Lower lobe of right lung (tissue), 2 donors: Measurements from ENCODE around the gene RPTOR. TPM values are rescaled to one million over a fixed set of nuclear protein-coding genes. Genes with fewer than 3 reads are reported as not detected.

Experiments
- ATAC-seq, 2 donors: fragments of 200-7000 bp; cut with Tn5 transposase; one replicate each; pipeline ENCODE4 v1.9.1; 2020 to 2022; ENCODE audit warnings: mild to moderate bottlenecking in 2 of 2, moderate library complexity in 2 of 2
- DNase-seq: peaks from one replicate; pipeline ENCODE4 v3.0.0-alpha.2; 2020
- H3K27ac ChIP-seq: fragments of 200-600 bp; one replicate; pipeline ENCODE4 v1.8.0; 2022
- H3K27me3 ChIP-seq: fragments of 200-600 bp; one replicate; pipeline ENCODE4 v1.8.0; 2022; ENCODE audit warnings: low read depth
- H3K36me3 ChIP-seq: fragments of 200-600 bp; one replicate; pipeline ENCODE4 v1.8.0; 2022; ENCODE audit warnings: mild to moderate bottlenecking
- H3K4me1 ChIP-seq: fragments of 200-600 bp; one replicate; pipeline ENCODE4 v1.8.0; 2022
- H3K4me3 ChIP-seq: fragments of 200-600 bp; one replicate; pipeline ENCODE4 v1.8.0; 2022; ENCODE audit warnings: mild to moderate bottlenecking
- H3K9me3 ChIP-seq: fragments of 200-600 bp; one replicate; pipeline ENCODE4 v1.8.0; 2022
- CTCF ChIP-seq: fragments of 200-600 bp; IDR thresholded peaks from one replicate; pipeline ENCODE4 v1.8.0; 2022; ENCODE audit warnings: antibody characterized with exemption, mild to moderate bottlenecking
- intact Hi-C: fragments of 100-400 bp; cut with DNase I; formaldehyde crosslinking; loops from one replicate; pipeline ENCODE4 v1.11.0; 2022
- total RNA-seq: library from RNA; stranded (reverse); fragmentation: NEBNext Ultra II Directional; extraction: Animal tissue kit (Norgen Biotek cat#: 25700); gene quantifications from one replicate; pipeline ENCODE4 v1.2.1, GENCODE V29; 2021
- donor health status: DM: no; HTN: yes; CAD: no; lungs with severe emphysema.

The RPTOR gene
- total RNA-seq, 1 donor from 2014 or later = 34.0 TPM

GRCh38 chr17:80940171-80941123, 395.8 kb downstream of the RPTOR start:
- no peak for ATAC-seq
- intact Hi-C loops = no loop called here

GRCh38 chr17:80941171-80941570, 396.5 kb downstream of the RPTOR start:
- no peak for TF ChIP-seq CTCF
- peaks cover 30% of the 10 kb centered on the region for H3K4me1 ChIP-seq
- no peaks in the 10 kb centered on the region for H3K9me3 ChIP-seq
- peaks cover 12% of the 10 kb centered on the region for H3K36me3 ChIP-seq
- intact Hi-C loops = no loop called here
- H3K27me3 ChIP-seq = no peaks in the 10 kb centered on the region
- H3K27ac ChIP-seq = no peak overlapping the region
- ATAC-seq (peak in 1 of 2 donors; percentile 5), DNase-seq (peak; percentile 39)
- no peak overlapping the region for H3K4me3 ChIP-seq

More at GRCh38 chr17:80940171-80941123, 395.8 kb downstream of the RPTOR start:
- H3K9me3 ChIP-seq = no peaks in the 10 kb centered on the region
- TF ChIP-seq CTCF = no peak
- DNase-seq = peak; percentile 45
- peaks cover 30% of the 10 kb centered on the region for H3K4me1 ChIP-seq
- H3K4me3 ChIP-seq = no peak overlapping the region
- H3K36me3 ChIP-seq = peaks cover 5% of the 10 kb centered on the region
- H3K27ac ChIP-seq = no peak overlapping the region
- no peaks in the 10 kb centered on the region for H3K27me3 ChIP-seq

GRCh38 chr17:80941743-80942422, 397.2 kb downstream of the RPTOR start:
- Histone ChIP-seq H3K27ac (peak overlapping the region; percentile 64), H3K36me3 (peaks cover 18% of the 10 kb centered on the region), H3K4me3 (no peak overlapping the region), H3K27me3 (no peaks in the 10 kb centered on the region), H3K9me3 (no peaks in the 10 kb centered on the region), H3K4me1 (peaks cover 30% of the 10 kb centered on the region)
- DNase-seq = peak; percentile 47
- no peak for TF ChIP-seq CTCF
- ATAC-seq = peak; percentile 6 to 32
- intact Hi-C loops = no loop called here

- intact Hi-C loops = no loop called here
- peak; percentile 60 to 76 for ATAC-seq
- peaks cover 26% of the 10 kb centered on the region for H3K36me3 ChIP-seq
- peak overlapping the region; percentile 64 for H3K27ac ChIP-seq
- TF ChIP-seq CTCF = no peak
- H3K4me1 ChIP-seq = peaks cover 30% of the 10 kb centered on the region
- no peak overlapping the region for H3K4me3 ChIP-seq
- DNase-seq = peak; percentile 79
- no peaks in the 10 kb centered on the region for H3K27me3 ChIP-seq
- no peaks in the 10 kb centered on the region for H3K9me3 ChIP-seq
These were observed 398.0 kb downstream of the RPTOR start for GRCh38 chr17:80942423-80943345.
